ENCODE results near the gene LDHD. TPM values are rescaled to one million over a fixed set of nuclear protein-coding genes. Genes with fewer than 3 reads are reported as not detected.

The LDHD gene
- total and polyA plus RNA-seq, 2 of the 8 experiments (the other 6 are each of a cell fraction or from before 2014, with no cell fraction given) = 14.9 to 18.2 TPM

DNA sequence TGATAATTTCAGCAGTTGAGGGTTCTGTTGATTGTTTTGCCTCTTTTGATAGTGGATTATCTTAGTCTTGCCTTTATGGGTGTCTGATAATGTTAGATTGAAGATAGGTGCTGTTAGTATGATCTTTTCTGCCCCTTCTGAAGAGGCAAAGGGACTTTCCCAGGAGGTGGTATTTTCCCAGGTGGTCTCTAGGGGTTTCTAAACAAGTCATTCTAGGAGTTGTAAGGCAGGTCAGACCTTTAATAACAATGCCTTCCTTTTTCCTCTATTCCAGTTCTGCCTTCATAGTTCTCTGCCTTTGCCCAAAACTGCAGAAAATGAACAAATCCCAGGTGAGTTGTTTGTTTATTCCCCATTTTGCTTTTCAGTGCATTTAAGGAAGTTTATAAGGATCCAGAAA, 36.1 kb upstream of the LDHD start (continued):
- TF ChIP-seq RFX5 (IDR thresholded peaks at IDR 0.05; ENCODE audit: borderline replicate concordance, low read depth, low read length) (no peak), KDM4A (IDR thresholded peaks at IDR 0.05; ENCODE audit: low read depth, low read length, severe bottlenecking) (no peak), KDM1A (IDR thresholded peaks at IDR 0.05; ENCODE audit: borderline replicate concordance, low read length) (no peak), SUZ12 (IDR thresholded peaks at IDR 0.05; ENCODE audit: low read length) (no peak)

Measured in H1 (cell line).